SKM-1 treated with dmso at 0.1 percent for 144 hours (cell line): ENCODE results near the gene PARD3B.

Experiments
- DNase-seq: peaks from one replicate; lab custom pipeline; 2025; ENCODE audit not compliant: unreplicated experiment; lab: John Stamatoyannopoulos, UW

The PARD3B gene

GRCh38 chr2:205169464-205169863 is 624.2 kb downstream of the PARD3B start:
- DNase-seq: no peak

GRCh38 chr2:205170399-205170798 is 625.1 kb downstream of the PARD3B start:
- DNase-seq: no peak

DNA sequence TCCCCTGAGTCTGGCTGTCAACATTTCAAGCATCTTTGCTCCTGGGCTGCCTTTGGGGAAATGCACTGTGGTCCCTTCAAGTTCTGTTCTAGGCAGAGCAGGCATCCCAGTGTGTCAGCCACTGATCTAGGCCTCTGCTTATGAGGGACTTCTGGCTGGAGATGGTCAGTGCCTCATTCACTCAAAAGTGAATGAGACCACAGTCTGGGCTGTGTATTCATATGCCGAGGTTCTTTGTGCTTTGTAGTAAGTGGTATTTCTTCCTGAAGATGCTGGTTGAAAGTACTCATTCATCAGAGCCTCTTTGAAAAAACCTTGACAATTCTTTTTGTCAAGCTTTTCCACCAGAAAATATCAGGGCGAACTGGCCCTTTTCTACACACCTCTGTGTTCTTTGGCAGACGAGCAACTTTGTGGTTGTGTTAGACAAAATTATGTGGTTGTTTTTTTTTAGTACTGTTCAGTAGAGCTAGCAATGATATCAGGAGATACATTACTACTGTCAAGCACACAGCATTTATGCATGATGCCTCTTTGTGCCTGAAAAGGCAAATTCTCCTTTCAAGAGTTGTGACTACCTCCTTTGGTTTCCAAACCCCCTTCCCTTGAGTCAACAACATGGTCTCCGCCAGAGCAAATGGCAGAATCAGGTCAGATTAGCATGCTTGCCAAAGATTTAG is 626.1 kb downstream of the PARD3B start:
- DNase-seq: no peak

DNA sequence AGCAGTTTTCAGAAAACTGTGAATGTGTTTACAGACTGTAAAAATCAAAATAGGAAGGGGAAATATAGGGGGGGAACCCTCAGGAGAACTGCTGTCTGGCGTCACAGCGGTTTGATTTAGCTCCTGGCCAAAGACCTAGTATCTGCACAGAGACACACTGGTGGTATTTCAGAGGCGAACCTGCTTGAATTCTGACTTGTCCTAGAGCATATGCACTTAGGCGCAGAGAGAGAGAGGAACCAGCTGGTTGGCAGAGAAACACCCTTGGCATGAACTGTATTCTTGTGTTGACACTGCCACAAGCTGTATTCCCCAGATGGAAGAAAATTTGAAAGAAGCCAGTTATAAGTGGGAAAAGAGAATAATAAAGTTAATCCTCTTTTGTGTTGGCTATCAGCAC is 630.6 kb downstream of the PARD3B start:
- DNase-seq: no peak

DNA sequence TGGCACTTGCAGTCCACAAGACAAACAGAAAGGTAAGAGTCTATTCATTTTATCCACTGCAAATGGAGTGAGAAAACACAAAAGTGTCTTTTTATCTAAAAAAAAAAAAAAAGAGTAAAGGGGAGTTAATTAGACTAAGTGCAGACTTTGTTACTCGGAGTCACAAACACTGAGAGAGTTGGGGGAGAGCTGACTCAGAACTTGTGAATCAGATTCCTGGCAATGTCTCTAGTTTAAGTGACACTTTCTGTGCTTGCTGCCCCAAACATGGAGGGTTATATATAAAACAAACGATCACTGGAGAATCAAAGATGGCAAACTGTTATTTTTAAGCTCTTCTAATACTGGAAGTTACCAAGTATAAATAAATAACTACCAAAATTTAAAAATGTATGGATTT is 631.3 kb downstream of the PARD3B start:
- DNase-seq: no peak

- no peak for DNase-seq
Observed at GRCh38 chr2:205177546-205177945, 632.3 kb downstream of the PARD3B start.

DNA sequence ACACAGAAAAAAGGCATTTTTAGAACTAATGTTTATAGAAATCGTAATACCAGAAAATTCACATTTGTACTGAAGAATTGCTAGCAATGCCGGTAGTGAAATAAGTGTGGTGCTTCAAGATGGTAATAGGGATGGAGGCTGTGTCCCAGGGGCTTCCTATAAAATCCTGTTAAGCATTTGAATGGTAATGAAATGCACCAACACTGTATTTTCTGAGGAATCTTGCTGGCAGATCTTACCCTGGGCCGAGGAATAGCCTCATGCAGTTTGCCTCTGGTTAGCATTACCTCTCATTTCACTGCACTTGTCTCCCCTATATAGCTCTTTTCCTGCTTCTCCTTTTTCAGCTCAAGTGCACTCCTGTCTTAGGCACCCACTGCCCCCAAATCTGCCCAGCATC is 635.5 kb downstream of the PARD3B start:
- DNase-seq: no peak

GRCh38 chr2:205187731-205188130 is 642.5 kb downstream of the PARD3B start:
- no peak for DNase-seq

DNA sequence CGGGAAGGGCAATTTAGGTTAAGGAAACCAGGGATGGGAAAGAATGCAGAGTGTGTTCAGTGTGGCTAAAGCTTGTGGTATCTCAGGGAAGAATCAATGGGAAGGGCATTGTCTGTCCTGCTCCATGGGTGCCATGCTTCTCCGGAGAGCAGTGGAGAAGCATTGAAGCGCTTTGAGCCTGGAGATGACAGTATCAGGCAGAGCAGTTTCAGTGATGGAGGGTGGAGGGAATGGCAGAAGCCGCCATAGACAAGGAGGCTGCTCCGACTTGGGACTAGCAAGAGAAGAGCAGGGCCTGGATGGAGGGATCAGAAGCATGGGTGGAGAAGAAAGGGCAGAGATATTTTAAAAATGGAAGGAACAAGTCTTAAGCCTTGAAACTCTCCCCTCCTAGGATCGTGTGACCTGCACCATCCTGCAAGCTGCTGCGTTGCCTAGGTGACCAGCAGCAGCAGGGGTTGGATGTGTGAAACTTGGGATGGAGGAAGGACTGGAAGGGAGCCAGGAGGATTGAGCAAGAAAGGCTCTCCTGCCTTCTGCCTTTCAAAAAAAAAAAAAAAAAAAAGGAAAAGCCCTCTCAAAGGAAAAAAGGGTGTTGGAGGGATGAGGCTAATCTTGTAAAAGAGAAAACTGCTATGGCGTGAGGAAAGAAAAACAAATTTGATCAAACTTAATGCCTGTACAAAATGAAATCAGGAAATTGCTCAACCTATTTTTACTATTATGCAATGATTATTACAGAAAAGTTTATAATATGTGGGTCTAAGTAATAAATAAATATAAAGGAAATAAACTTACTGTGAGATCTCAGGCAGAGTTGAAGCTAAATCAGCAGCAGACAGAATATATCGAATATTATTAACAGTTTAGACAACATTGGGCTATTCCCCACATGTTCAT is 643.2 kb downstream of the PARD3B start:
- no peak for DNase-seq

GRCh38 chr2:205189301-205189700 is 644.0 kb downstream of the PARD3B start:
- DNase-seq: no peak

- DNase-seq: no peak
Observed at GRCh38 chr2:205190528-205190927, 645.3 kb downstream of the PARD3B start.

DNA sequence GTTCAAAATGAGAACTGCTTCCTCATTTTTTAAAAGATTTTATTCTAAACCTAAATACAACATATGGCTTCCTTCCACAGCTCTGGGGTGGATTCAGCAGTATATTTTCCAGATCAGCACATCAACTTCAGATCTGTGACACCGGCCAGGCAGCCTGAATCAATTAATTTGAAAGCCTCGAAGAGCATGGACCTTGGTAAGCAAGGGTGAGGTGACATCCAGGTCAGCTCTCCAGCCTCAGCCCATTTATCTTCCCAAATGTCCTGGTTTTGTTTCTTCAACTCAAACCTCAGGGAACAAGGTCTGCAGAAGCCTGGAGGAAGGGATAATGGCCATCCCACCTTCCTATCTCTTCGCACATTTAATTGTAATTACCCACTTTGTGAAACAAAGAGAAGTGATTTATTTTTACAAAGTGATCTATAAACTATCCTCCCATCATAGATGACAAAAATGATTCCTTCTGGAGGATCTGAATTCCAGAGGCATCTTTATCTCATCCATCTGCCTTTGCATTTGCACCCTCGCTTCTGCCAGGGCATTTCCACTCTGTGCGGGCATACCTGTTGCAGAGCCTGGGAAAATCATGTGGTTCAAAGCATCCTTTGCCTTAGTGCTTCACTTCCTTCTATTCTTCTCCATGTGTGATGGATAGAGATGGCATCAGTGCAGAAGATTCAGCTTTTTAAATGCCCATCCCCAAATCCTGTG is 648.0 kb downstream of the PARD3B start:
- no peak for DNase-seq

- DNase-seq: no peak
Observed at GRCh38 chr2:205193836-205194228, 648.6 kb downstream of the PARD3B start.

DNA sequence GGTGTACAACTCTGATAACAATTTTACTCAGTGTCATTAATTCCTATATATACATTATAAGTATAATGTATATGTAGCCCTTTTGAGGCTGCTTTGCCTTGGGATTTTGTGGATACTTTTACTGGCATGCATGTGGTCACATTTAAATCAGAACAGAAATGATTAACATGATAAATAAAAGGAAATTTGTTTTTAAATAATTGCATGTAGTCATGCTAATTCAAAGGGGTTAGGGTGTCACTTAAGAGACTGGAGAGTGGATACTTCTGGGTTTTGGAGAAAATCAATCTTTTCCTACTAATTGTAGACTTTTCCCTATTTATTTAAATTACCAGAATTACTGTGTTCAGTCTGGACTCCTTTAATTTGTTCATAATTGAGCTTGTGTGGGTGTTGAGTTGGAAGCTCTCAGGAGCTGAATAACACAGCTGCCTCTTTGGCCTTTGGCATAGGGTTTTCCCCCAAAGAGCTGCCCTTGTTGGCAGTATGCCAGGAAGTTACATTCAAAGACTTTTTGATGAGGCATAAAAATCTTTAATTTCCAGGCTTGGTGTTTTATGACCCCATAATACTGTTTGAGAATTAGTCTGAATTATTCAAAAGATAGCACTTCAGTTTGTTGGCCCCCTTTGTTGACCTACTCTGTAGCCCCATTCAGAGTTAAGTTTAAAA is 652.3 kb downstream of the PARD3B start:
- DNase-seq: no peak

GRCh38 chr2:205198140-205198525 is 652.9 kb downstream of the PARD3B start:
- no peak for DNase-seq

DNA sequence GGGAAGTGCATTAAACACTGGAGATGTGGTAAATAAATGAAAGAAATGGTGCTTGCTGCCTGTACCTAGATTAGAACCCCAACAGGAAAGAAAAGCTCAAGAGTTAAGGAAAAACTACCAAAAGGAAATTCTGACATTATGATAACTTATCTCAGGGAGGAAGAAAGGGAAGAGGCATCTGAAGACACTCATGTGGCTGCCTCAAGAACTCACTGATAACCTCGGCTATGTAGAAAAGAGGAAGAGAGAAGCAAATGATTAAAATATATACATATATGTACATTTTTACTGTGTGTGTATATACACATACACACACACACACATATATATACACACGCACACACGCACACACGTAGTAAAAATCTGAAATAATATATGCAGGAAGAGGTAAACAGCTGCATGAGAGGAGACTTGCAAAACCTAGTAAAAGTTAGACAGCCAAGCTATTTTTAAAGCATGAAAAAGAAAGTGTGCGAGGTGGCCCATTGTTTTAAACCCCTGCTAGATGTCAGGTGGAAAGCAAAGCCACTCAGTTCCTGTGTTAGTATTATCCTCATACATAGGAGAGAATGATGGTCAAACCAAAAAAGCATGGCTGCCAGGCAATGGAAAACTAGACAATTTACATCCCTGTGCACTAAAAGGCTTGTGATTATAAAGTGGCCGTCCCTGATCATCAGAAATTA is 654.0 kb downstream of the PARD3B start:
- no peak for DNase-seq

GRCh38 chr2:205210494-205210893 is 665.2 kb downstream of the PARD3B start:
- DNase-seq: no peak

- DNase-seq: no peak
Observed at GRCh38 chr2:205212357-205212756, 667.1 kb downstream of the PARD3B start.

DNA sequence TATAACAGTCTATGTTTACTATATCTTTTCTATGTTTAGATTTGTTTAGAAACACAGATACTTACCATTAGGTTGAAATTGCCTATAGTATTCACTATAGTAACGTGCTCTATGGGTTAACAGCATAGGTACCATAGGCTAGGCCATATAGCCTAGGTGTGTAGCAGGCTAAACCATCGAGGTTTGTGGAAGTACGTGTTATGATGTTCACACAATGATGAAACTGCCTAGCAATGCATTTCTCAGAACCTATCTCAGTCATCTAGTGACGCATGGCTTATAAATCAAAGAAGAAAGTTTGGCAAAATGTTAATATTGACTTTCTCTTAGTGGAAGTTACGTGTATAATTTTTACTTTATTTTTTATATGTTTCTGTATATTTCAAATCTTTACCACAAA is 670.8 kb downstream of the PARD3B start:
- no peak for DNase-seq

DNA sequence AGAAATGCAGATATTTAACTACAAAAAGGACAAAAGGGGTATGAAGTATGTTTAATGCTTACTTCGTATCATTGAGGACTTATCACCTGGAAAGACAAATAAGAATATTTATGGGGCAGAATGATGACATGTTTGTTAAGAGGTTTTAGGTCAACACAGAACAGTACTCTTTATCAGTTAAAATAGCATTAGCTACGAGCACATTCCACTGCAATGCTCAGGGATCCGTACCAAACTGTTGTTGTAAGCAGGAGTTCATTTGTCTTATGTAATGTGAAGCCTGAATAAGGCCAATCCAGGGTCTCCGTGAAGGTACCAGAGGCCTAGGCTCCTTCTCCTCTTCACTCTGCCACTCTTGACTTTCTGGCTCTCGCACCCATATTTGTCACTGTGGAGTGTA is 671.3 kb downstream of the PARD3B start:
- DNase-seq: no peak

GRCh38 chr2:205217004-205217403 is 671.7 kb downstream of the PARD3B start:
- DNase-seq: no peak
